ENCODE data around the gene VGLL2. TPM values are rescaled to one million over a fixed set of nuclear protein-coding genes. Genes with fewer than 3 reads are reported as not detected.

VGLL2 gene, protein sequence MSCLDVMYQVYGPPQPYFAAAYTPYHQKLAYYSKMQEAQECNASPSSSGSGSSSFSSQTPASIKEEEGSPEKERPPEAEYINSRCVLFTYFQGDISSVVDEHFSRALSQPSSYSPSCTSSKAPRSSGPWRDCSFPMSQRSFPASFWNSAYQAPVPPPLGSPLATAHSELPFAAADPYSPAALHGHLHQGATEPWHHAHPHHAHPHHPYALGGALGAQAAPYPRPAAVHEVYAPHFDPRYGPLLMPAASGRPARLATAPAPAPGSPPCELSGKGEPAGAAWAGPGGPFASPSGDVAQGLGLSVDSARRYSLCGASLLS
- total RNA-seq: not detected
- long read RNA-seq, donor 1: 0 reads
- long read RNA-seq, donor 2: 0 reads

DNA sequence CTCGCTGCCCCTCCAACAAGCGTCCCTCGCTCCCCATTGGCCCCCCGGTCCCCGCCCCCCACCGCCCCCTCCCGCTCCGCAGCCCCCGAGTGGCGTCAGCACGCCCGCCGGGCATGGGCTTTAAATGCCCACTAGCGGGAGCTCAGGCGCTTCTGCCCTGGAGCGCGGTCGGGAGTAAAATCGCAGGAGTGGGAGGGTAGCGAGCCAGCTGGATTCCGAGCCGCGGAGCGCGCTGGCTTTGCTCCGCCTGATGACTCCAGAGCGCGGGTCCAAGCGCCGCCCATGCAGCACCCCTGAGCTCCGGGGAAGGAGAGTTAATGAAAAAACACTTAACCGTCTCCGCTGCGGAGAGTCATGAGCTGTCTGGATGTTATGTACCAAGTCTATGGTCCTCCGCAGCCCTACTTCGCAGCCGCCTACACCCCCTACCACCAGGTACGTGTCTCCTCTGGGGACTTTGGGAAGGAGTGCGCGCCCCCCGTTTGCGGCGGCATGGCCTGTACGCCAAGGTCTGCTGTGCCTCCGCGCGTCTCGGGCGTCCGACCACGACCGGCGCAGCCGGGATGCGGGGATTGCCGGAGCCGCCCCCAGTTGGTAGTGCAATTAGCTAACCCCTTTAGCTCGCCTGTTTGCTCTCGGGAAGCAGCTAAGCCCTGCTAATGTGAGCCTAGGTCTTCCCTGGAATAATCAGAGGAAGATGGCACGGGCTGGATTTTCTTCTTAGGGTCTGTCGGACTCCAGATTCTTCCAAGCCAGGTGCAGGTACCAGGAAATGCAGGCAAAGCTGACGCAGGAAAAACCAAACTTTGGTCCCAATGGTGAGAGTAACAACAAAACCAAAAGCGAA is at the start of gene VGLL2:
TSS of gene VGLL2 (plus strand) at position 149 of the 847 bp plus-strand sequence. CDS start at position 355, 206 bp downstream.
- Histone ChIP-seq H3K36me3 (ENCODE audit: low read depth) (no peaks in the 10 kb centered on the region), H3K4me3 (no peak within 1 kb of the TSS), H3K9me3 (no peaks in the 10 kb centered on the region), H3K4me1 (ENCODE audit: low read depth) (peaks cover 25% of the 10 kb centered on the region)
- ATAC-seq (peak; percentile 77), DNase-seq (peak; percentile 39 to 59 (median 46))
- intact Hi-C loops (cut with DNase I, micrococcal nuclease): no loop called here
- TF ChIP-seq, protein P1, sequence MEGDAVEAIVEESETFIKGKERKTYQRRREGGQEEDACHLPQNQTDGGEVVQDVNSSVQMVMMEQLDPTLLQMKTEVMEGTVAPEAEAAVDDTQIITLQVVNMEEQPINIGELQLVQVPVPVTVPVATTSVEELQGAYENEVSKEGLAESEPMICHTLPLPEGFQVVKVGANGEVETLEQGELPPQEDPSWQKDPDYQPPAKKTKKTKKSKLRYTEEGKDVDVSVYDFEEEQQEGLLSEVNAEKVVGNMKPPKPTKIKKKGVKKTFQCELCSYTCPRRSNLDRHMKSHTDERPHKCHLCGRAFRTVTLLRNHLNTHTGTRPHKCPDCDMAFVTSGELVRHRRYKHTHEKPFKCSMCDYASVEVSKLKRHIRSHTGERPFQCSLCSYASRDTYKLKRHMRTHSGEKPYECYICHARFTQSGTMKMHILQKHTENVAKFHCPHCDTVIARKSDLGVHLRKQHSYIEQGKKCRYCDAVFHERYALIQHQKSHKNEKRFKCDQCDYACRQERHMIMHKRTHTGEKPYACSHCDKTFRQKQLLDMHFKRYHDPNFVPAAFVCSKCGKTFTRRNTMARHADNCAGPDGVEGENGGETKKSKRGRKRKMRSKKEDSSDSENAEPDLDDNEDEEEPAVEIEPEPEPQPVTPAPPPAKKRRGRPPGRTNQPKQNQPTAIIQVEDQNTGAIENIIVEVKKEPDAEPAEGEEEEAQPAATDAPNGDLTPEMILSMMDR (IDR thresholded peaks at IDR 0.05): no peak

DNA sequence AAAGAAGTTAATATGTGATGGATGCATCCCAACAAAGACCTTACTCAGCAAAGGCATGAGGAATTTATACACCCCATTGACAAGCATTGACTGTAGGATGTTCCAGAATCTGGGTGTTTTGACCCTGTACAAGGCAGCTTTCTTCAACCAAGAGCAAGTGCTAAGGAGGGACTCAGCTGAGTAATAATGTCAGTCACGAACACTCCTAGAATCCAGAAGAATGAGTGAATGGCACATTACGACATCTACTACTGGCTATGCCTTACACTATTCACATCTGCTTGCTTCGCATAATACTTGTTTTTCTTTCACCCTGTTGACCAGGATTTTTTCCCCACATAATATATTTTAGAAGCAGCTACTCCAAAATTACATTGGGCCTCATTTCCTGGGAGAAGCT is 42.5 kb upstream of the VGLL2 start:
- no peak for ATAC-seq
- no peaks in the 10 kb centered on the region for H3K9me3 ChIP-seq

DNA sequence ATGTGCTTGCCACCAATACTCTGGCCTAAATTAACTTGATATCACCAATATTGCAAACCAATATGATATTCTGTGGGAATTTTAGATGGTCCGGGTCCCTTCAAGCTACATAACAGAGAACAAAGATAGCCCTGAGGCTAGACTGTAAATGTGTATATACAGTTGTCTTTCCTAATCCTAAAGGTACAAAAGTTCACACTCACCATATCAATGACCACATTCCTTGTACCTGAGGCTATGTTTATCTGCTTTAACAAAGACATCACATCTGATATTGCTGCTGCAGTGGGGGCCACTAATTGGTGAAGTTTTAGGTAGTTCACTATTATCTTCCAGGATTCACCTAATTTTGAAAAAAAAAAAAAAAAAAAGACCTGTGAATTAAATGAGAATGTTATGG is 38.6 kb upstream of the VGLL2 start:
- no peaks in the 10 kb centered on the region for H3K9me3 ChIP-seq
- H3K36me3 ChIP-seq (ENCODE audit: low read depth): no peaks in the 10 kb centered on the region
- TF ChIP-seq, protein P1 (IDR thresholded peaks at IDR 0.05): no peak
- no peak overlapping the region for H3K4me3 ChIP-seq
- ATAC-seq (no peak), DNase-seq (no peak)
- no peaks in the 10 kb centered on the region for H3K4me1 ChIP-seq (ENCODE audit: low read depth)
- intact Hi-C loops (cut with DNase I, micrococcal nuclease): no loop called here

More for the DNA sequence above, 42.5 kb upstream of the VGLL2 start:
- intact Hi-C loops (cut with DNase I, micrococcal nuclease): no loop called here
- no peaks in the 10 kb centered on the region for H3K36me3 ChIP-seq (ENCODE audit: low read depth)
- DNase-seq: no peak
- no peak overlapping the region for H3K4me3 ChIP-seq
- H3K4me1 ChIP-seq (ENCODE audit: low read depth): no peaks in the 10 kb centered on the region
- TF ChIP-seq, protein P1 (IDR thresholded peaks at IDR 0.05): no peak

- intact Hi-C loops (cut with DNase I, micrococcal nuclease): no loop called here
- TF ChIP-seq, protein P1 (IDR thresholded peaks at IDR 0.05): no peak
- no peak for DNase-seq
- Histone ChIP-seq H3K4me3 (no peak overlapping the region), H3K9me3 (no peaks in the 10 kb centered on the region), H3K4me1 (ENCODE audit: low read depth) (no peaks in the 10 kb centered on the region), H3K36me3 (ENCODE audit: low read depth) (no peaks in the 10 kb centered on the region)
- ATAC-seq: no peak
Measured at GRCh38 chr6:117227245-117227962, 38.0 kb upstream of the VGLL2 start.

DNA sequence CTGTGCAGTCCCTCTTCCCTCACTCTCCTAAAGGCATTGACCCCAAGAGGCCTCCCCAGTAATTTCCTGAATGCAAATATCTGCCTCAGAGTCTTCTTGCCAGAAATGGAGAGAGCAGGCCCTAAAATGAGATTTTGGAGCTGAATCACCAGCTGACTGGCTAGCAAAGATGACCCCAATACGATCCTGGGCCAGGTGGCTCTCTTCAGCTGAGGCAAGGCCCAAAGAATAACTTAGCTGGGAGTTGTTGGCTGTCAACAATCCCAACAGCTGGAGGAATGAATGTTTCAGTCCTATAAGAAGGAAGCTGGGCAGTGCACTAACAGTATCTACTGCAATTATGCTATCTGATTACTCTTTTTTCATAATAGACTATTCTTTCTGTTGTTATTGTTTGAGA is 37.2 kb upstream of the VGLL2 start:
- no peaks in the 10 kb centered on the region for H3K9me3 ChIP-seq
- intact Hi-C loops (cut with DNase I, micrococcal nuclease): no loop called here
- ATAC-seq (no peak), DNase-seq (no peak)
- no peaks in the 10 kb centered on the region for H3K36me3 ChIP-seq (ENCODE audit: low read depth)
- H3K4me3 ChIP-seq: no peak overlapping the region
- TF ChIP-seq, protein P1 (IDR thresholded peaks at IDR 0.05): no peak
- no peaks in the 10 kb centered on the region for H3K4me1 ChIP-seq (ENCODE audit: low read depth)

All from mucosa of descending colon (tissue), 3 donors.